Measurements from ENCODE around the gene JADE1. TPM values are rescaled to one million over a fixed set of nuclear protein-coding genes. Genes with fewer than 3 reads are reported as not detected.

Gene JADE1
- total RNA-seq, 2 experiments from 2014 or later, result 30.5 to 31.6 TPM

DNA sequence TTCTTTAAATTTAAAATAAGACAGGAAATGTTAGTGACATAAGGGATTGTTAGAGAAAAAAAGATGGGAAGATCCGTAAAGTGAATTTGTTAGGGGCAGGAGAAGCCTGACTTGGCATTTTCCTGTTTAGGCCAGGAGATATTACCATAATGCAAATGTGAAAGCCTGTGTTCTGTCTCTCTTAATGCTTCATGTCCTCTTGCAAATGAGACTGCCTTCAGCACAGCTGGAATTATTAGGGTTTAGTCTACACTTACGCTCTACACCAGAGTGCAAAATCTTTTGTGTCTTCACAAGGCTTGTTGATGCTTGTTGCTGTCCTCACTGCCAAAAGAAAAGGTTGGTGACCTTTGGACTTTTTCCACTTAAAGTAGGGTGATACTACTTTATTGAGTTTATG is 56.8 kb downstream of the JADE1 start:
- no peaks in the 10 kb centered on the region for H3K9me3 Mint-ChIP-seq
- intact Hi-C loops (cut with micrococcal nuclease), result no loop called here
- no peak for DNase-seq
- H3K27me3 Mint-ChIP-seq, result no peaks in the 10 kb centered on the region
- peaks cover 67% of the 10 kb centered on the region for H3K36me3 Mint-ChIP-seq (ENCODE audit: low read depth)
- H3K4me1 Mint-ChIP-seq (ENCODE audit: low read depth), result peaks cover 23% of the 10 kb centered on the region
- CTCF ChIA-PET, result no interaction called here
- POLR2A ChIA-PET, result interaction anchor here (1.4 kb wide), 1 partner anchor 12 kb away, joined by 3 read pairs; no protein-coding TSS in a partner anchor
- no peak for ATAC-seq
- TF ChIP-seq, protein P1, sequence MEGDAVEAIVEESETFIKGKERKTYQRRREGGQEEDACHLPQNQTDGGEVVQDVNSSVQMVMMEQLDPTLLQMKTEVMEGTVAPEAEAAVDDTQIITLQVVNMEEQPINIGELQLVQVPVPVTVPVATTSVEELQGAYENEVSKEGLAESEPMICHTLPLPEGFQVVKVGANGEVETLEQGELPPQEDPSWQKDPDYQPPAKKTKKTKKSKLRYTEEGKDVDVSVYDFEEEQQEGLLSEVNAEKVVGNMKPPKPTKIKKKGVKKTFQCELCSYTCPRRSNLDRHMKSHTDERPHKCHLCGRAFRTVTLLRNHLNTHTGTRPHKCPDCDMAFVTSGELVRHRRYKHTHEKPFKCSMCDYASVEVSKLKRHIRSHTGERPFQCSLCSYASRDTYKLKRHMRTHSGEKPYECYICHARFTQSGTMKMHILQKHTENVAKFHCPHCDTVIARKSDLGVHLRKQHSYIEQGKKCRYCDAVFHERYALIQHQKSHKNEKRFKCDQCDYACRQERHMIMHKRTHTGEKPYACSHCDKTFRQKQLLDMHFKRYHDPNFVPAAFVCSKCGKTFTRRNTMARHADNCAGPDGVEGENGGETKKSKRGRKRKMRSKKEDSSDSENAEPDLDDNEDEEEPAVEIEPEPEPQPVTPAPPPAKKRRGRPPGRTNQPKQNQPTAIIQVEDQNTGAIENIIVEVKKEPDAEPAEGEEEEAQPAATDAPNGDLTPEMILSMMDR (IDR thresholded peaks at IDR 0.05), result no peak
- H3K27ac Mint-ChIP-seq, result no peak overlapping the region
- H3K4me3 Mint-ChIP-seq, result no peak overlapping the region

DNA sequence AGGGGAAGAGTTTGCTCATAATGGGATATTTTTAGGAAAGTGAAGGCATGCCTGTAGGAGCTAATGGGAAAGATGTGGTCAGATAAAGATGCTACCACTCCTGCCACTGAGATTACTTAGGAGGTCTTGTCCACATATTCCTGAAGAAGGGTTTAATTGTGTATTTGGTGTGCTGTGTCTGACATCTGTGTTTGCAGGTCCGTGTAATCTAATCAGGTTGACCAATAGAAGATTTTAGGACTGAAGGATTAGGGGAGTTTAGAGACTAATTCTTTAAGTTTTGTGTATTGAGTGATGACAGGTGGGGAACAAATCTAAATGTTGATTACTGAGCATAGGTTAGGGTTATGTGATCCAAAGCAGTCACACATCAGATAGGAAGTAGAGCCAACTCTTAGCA is 57.2 kb downstream of the JADE1 start:
- ChIA-PET CTCF (no interaction called here), POLR2A (interaction anchor here (1.4 kb wide), 1 partner anchor 12 kb away, joined by 3 read pairs; no protein-coding TSS in a partner anchor)
- Mint-ChIP-seq H3K4me3 (no peak overlapping the region), H3K36me3 (ENCODE audit: low read depth) (peaks cover 67% of the 10 kb centered on the region), H3K9me3 (no peaks in the 10 kb centered on the region), H3K27ac (no peak overlapping the region), H3K4me1 (ENCODE audit: low read depth) (peaks cover 20% of the 10 kb centered on the region), H3K27me3 (no peaks in the 10 kb centered on the region)
- ATAC-seq, result no peak
- intact Hi-C loops (cut with micrococcal nuclease), result no loop called here
- TF ChIP-seq, protein P1 (IDR thresholded peaks at IDR 0.05), result no peak
- DNase-seq, result no peak

GRCh38 chr4:128868758-128869157 is 59.3 kb downstream of the JADE1 start:
- DNase-seq (no peak), ATAC-seq (no peak)
- TF ChIP-seq, protein P1 (IDR thresholded peaks at IDR 0.05), result no peak
- no peaks in the 10 kb centered on the region for H3K9me3 Mint-ChIP-seq
- H3K4me1 Mint-ChIP-seq (ENCODE audit: low read depth), result no peaks in the 10 kb centered on the region
- intact Hi-C loops (cut with micrococcal nuclease), result no loop called here
- no peaks in the 10 kb centered on the region for H3K27me3 Mint-ChIP-seq
- no peak overlapping the region for H3K4me3 Mint-ChIP-seq
- no peak overlapping the region for H3K27ac Mint-ChIP-seq
- ChIA-PET CTCF (interaction anchor here (0.8 kb wide), 1 partner anchor 68 kb away, joined by 4 read pairs; no protein-coding TSS in a partner anchor), POLR2A (no interaction called here)
- peaks cover 58% of the 10 kb centered on the region for H3K36me3 Mint-ChIP-seq (ENCODE audit: low read depth)

- CTCF ChIA-PET, result no interaction called here
- ATAC-seq (peak; percentile 51), DNase-seq (no peak)
- Mint-ChIP-seq H3K27me3 (no peaks in the 10 kb centered on the region), H3K9me3 (no peaks in the 10 kb centered on the region), H3K36me3 (ENCODE audit: low read depth) (peaks cover 54% of the 10 kb centered on the region), H3K4me1 (ENCODE audit: low read depth) (no peaks in the 10 kb centered on the region), H3K4me3 (no peak overlapping the region), H3K27ac (peak overlapping the region; percentile 50)
- intact Hi-C loops (cut with micrococcal nuclease), result no loop called here
- POLR2A ChIA-PET, result no interaction called here
- TF ChIP-seq, protein P1 (IDR thresholded peaks at IDR 0.05), result no peak
Observed at GRCh38 chr4:128869776-128870509, 60.4 kb downstream of the JADE1 start.

- peaks cover 38% of the 10 kb centered on the region for H3K36me3 Mint-ChIP-seq (ENCODE audit: low read depth)
- no peak overlapping the region for H3K4me3 Mint-ChIP-seq
- no peaks in the 10 kb centered on the region for H3K27me3 Mint-ChIP-seq
- H3K9me3 Mint-ChIP-seq, result no peaks in the 10 kb centered on the region
- no peak for ATAC-seq
- ChIA-PET CTCF (interaction anchor here (1.9 kb wide), 1 partner anchor 297 kb away, joined by 4 read pairs; no protein-coding TSS in a partner anchor), POLR2A (no interaction called here)
- H3K4me1 Mint-ChIP-seq (ENCODE audit: low read depth), result no peaks in the 10 kb centered on the region
- TF ChIP-seq, protein P1 (IDR thresholded peaks at IDR 0.05), result no peak
- H3K27ac Mint-ChIP-seq, result no peak overlapping the region
- DNase-seq, result no peak
- intact Hi-C loops (cut with micrococcal nuclease), result no loop called here
Observed at GRCh38 chr4:128871948-128872347, 62.4 kb downstream of the JADE1 start.

Measured in activated CD8-positive, alpha-beta T cell treated with anti-CD3 and anti-CD28 coated beads for 36 hours (primary cell).